ENCODE data around the gene OTULIN. TPM values are rescaled to one million over a fixed set of nuclear protein-coding genes. Genes with fewer than 3 reads are reported as not detected.

The OTULIN gene
- total and polyA plus RNA-seq, 2 of the 13 experiments (the other 11 are each of a cell fraction or from before 2014, with no cell fraction given) = 7.0 to 34.8 TPM

- peak; percentile 98 for DNase-seq (ENCODE audit: low spot score)
- Histone ChIP-seq H3K4me1 (ENCODE audit: insufficient read depth, low read length) (peaks cover 28% of the 10 kb centered on the region), H3K4me3 (replicated peaks in 1 of 3; ENCODE audit: insufficient read depth in 1 of 3, low read depth in 2 of 3, low read length in 3 of 3) (peak overlapping the region; percentile 10 to 61 (median 38); a peak in 5 of 6 replicates), H3K27ac (ENCODE audit: extremely low read length, insufficient read depth, low read length) (peak overlapping the region; percentile 96), H3K79me2 (ENCODE audit: insufficient read depth, low read length) (no peaks in the 10 kb centered on the region), H4K20me1 (ENCODE audit: insufficient read depth, low read length) (no peaks in the 10 kb centered on the region), H3K36me3 (replicated peaks in 1 of 2; ENCODE audit: control insufficient read depth in 1 of 2, insufficient read depth in 2 of 2, low read length in 2 of 2) (peaks cover 5 to 22% of the 10 kb centered on the region in 2 experiments), H3K27me3 (ENCODE audit: control insufficient read depth in 1 of 2, insufficient read depth in 2 of 2, low read length in 2 of 2) (no peaks in the 10 kb centered on the region), H3K4me2 (ENCODE audit: low read depth, low read length) (peak overlapping the region; percentile 90), H2AFZ (ENCODE audit: low read length) (no peak overlapping the region), H3K9me3 (ENCODE audit: low read length) (no peaks in the 10 kb centered on the region), H3K9ac (ENCODE audit: insufficient read depth, low read depth, low read length) (peak overlapping the region; percentile 76)
- FAIRE-seq = peak; percentile 99
- WGBS (ENCODE audit: low lambda C conversion rate) = 3% methylated on average over 11 of the region's 15 CpGs
- ATAC-seq = peak; percentile 95
- in situ Hi-C loops (cut with HindIII; ENCODE audit: extremely low pct_ligation_motif_present, low pct_unique_long_range_greater_than_20kb) = loop anchor here (5.0 kb wide), 3 partner anchors 49 to 284 kb away; partner anchors contain the start of gene ANKH
- BruUV-seq (replicated peaks) = no TSS peak
- ChIA-PET CTCF (ENCODE audit: low intra/inter-chr PET ratio, low total read pairs) (interaction anchor here (2.1 to 3.0 kb wide), 4 partner anchors 144 to 285 kb away, joined by 7 to 34 read pairs (median 22); partner anchors contain the start of gene ANKH), POLR2A (interaction anchor here (0.6 to 2.1 kb wide), 15 partner anchors 16 to 286 kb away, joined by 3 to 13 read pairs (median 4); no protein-coding TSS in a partner anchor)
- intact Hi-C loops (cut with micrococcal nuclease; ENCODE audit: unreplicated experiment) = loop anchor here (1.0 to 5.0 kb wide), 4 partner anchors 41 to 281 kb away; no protein-coding TSS in a partner anchor
- TF ChIP-seq WIZ (CRISPR knock-in tag; IDR thresholded peaks at IDR 0.05) (no peak), ZNF260 (CRISPR knock-in tag; IDR thresholded peaks at IDR 0.05; ENCODE audit: borderline replicate concordance, low read depth) (no peak), ZNF746 (CRISPR knock-in tag; IDR thresholded peaks at IDR 0.05) (no peak; the same call in 1 of the 2 replicates), BHLHE40 (IDR thresholded peaks at IDR 0.05; ENCODE audit: low read length) (peak; percentile 60), CSRNP1 (CRISPR knock-in tag; IDR thresholded peaks at IDR 0.05) (peak; percentile 81; the same call in 1 of the 2 replicates), ZNF792 (CRISPR knock-in tag; IDR thresholded peaks at IDR 0.05) (peak; percentile 72), ADNP (CRISPR knock-in tag; IDR thresholded peaks at IDR 0.05) (no peak), MTA3 (CRISPR knock-in tag; IDR thresholded peaks at IDR 0.05) (no peak), HNF4G (IDR thresholded peaks at IDR 0.05; ENCODE audit: borderline replicate concordance, low read depth, low read length) (no peak; the same call in 1 of the 2 replicates), HNF4G (CRISPR knock-in tag; IDR thresholded peaks at IDR 0.05; ENCODE audit: borderline replicate concordance, low read depth) (peak; percentile 95), HES4 (CRISPR knock-in tag; IDR thresholded peaks at IDR 0.05; ENCODE audit: borderline replicate concordance) (no peak), ZNF20 (CRISPR knock-in tag; IDR thresholded peaks at IDR 0.05) (no peak), ZSCAN25 (CRISPR knock-in tag; IDR thresholded peaks at IDR 0.05) (no peak; the same call in 1 of the 2 replicates), XRCC5 (optimal IDR thresholded peaks at IDR 0.05; ENCODE audit: low read length) (peak; percentile 69)
- TF ChIP-seq, protein P1, sequence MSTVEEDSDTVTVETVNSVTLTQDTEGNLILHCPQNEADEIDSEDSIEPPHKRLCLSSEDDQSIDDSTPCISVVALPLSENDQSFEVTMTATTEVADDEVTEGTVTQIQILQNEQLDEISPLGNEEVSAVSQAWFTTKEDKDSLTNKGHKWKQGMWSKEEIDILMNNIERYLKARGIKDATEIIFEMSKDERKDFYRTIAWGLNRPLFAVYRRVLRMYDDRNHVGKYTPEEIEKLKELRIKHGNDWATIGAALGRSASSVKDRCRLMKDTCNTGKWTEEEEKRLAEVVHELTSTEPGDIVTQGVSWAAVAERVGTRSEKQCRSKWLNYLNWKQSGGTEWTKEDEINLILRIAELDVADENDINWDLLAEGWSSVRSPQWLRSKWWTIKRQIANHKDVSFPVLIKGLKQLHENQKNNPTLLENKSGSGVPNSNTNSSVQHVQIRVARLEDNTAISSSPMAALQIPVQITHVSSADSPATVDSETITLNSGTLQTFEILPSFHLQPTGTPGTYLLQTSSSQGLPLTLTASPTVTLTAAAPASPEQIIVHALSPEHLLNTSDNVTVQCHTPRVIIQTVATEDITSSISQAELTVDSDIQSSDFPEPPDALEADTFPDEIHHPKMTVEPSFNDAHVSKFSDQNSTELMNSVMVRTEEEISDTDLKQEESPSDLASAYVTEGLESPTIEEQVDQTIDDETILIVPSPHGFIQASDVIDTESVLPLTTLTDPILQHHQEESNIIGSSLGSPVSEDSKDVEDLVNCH (CRISPR knock-in tag; IDR thresholded peaks at IDR 0.05) = no peak
- TF ChIP-seq, protein P2, sequence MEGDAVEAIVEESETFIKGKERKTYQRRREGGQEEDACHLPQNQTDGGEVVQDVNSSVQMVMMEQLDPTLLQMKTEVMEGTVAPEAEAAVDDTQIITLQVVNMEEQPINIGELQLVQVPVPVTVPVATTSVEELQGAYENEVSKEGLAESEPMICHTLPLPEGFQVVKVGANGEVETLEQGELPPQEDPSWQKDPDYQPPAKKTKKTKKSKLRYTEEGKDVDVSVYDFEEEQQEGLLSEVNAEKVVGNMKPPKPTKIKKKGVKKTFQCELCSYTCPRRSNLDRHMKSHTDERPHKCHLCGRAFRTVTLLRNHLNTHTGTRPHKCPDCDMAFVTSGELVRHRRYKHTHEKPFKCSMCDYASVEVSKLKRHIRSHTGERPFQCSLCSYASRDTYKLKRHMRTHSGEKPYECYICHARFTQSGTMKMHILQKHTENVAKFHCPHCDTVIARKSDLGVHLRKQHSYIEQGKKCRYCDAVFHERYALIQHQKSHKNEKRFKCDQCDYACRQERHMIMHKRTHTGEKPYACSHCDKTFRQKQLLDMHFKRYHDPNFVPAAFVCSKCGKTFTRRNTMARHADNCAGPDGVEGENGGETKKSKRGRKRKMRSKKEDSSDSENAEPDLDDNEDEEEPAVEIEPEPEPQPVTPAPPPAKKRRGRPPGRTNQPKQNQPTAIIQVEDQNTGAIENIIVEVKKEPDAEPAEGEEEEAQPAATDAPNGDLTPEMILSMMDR (CRISPR knock-in tag; IDR thresholded peaks at IDR 0.05) = 0 out of 2 replicates have a peak, but pooled peaks have one; percentile 9
- TF ChIP-seq, protein P3, sequence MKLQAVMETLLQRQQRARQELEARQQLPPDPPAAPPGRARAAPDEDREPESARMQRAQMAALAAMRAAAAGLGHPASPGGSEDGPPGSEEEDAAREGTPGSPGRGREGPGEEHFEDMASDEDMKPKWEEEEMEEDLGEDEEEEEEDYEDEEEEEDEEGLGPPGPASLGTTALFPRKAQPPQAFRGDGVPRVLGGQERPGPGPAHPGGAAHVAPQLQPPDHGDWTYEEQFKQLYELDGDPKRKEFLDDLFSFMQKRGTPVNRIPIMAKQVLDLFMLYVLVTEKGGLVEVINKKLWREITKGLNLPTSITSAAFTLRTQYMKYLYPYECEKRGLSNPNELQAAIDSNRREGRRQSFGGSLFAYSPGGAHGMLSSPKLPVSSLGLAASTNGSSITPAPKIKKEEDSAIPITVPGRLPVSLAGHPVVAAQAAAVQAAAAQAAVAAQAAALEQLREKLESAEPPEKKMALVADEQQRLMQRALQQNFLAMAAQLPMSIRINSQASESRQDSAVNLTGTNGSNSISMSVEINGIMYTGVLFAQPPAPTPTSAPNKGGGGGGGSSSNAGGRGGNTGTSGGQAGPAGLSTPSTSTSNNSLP (IDR thresholded peaks at IDR 0.05; ENCODE audit: low read depth, low read length) = peak; percentile 9; the same call in 1 of the 2 replicates
Observed at GRCh38 chr5:14728459-14728938, 64.0 kb downstream of the OTULIN start.

Data from HepG2 (cell line).